GM18951 (cell line): Measurements from ENCODE around the gene CNOT3.
"Not testable (repeated sequence)": the region's sequence is repeated elsewhere in the genome, so short reads cannot be mapped to it uniquely, and the experiment has no call there.

Source experiments
- POLR2A ChIP-seq: IDR thresholded peaks from 4 replicates; pipeline ENCODE4 v1.6.1; 2011; ENCODE audit warnings: mild to moderate bottlenecking; ENCODE audit not compliant: insufficient read length, insufficient read depth; ENCODE audit errors: extremely low read depth
- in situ Hi-C: fragments of 300-500 bp; cut with MboI; formaldehyde crosslinking; loops from one replicate; pipeline ENCODE4 v1.12.0; 2022; ENCODE audit warnings: low sequenced_read_pairs, mixed read lengths, inconsistent platforms; ENCODE audit not compliant: unreplicated experiment

Gene CNOT3

DNA sequence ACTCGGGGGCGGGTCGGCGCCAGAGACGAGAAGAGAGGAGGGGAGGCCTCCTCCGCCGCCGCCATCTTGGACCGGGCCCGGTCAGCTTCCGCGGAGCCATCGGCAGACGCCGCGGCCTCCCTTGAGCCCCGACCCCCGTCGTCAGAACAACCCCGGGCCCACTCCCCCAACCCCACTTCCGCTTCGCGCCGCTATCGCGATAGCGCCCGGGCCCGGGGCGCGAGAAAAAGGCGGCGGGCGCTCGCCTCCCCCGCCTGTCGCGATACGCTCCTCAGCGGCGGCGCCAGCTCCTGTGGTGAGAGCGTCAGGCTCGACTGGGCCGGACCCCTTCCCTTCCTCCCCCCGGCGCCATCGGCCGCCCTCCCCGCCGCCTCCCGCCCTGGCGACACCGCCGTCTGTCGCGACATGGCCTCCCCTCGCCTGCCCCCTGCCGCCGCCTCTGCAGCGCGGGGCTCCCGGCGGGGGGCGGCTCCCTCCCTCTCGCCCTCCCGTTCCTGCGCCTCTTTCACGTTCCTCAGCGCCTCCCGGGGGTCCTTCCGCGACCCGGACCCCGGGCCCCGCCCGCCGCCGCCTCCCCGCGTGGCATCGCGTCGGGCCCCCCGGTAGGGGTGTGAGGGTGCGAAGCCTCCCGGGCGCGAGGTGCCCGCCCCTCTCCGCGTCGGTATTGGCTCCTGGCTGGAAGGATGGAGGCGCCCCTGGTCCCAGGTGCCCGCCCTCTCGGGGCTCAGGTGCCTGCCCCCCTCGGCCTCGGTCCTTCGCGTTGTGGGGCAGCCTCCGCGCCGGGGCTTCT lies at the start of gene CNOT3:
TSS of gene CNOT3 (plus strand) at position 64 of the 790 bp plus-strand sequence. CDS start 5,217 bp downstream, outside the sequence.
- in situ Hi-C loops: no loop called here
- TF ChIP-seq POLR2A: peak; percentile 79

DNA sequence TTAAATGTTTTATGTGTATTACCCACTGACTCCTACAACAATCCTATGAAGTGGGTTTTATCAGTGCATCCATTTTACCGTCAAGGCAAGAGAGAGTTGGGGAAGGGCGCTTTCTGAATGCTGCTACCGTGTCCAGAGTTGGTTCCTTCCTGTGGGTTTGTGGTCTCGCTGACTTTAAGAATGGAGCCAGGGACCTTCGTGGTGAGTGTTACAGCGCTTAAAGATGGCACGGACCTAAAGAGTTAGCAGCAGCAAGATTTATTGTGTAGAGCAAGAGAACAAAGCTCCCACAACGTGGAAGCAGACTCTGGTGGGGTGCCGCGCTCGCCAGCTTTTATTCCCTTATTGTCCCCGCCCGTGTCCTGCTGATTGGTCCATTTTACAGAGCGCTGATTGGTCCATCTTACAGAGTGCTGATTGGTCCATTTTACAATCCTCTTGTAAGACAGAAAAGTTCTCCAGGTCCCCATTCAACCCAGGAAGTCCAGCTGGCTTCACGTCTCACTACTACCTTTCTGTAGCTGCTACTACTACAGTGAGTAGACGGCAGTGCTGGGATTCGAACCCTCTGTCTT lies 43.0 kb upstream of the CNOT3 start:
- TF ChIP-seq POLR2A: no peak
- in situ Hi-C loops: no loop called here

DNA sequence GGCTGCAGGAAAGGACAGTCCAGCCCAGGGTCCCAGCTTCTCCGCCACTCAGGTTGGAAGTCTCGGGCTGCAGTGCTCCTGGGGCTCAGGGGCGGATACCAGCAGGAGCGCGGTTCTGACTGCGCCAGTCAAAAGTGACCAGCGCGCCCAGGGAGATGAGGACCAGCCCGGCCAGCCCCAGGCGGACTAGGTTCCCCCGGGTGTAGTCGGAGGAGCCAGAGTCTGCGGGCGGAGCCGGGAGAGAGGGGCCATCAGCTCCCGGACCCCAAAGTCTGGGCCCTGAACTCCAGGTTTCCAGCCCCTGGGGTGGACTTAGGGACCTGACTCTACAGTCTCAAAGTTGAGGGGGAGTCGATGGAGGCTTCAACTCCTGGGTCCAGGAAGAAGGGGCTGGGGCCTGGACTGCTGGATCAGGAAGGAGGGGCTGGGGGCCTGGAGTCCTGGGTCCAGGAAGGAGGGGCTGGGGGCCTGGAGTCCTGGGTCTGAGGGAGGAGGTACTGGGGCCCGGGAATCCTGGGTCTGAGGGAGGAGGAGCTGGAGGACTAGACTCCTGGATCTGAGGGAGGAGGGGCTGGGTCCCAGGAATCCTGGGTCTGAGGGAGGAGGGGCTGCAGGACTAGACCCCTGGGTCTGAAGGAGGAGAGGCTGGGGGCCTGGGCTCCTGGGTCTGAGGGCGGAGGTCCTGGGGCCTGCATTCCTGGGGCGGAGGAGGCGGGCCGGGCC lies 42.3 kb upstream of the CNOT3 start:
- no peak for TF ChIP-seq POLR2A
- in situ Hi-C loops: no loop called here

DNA sequence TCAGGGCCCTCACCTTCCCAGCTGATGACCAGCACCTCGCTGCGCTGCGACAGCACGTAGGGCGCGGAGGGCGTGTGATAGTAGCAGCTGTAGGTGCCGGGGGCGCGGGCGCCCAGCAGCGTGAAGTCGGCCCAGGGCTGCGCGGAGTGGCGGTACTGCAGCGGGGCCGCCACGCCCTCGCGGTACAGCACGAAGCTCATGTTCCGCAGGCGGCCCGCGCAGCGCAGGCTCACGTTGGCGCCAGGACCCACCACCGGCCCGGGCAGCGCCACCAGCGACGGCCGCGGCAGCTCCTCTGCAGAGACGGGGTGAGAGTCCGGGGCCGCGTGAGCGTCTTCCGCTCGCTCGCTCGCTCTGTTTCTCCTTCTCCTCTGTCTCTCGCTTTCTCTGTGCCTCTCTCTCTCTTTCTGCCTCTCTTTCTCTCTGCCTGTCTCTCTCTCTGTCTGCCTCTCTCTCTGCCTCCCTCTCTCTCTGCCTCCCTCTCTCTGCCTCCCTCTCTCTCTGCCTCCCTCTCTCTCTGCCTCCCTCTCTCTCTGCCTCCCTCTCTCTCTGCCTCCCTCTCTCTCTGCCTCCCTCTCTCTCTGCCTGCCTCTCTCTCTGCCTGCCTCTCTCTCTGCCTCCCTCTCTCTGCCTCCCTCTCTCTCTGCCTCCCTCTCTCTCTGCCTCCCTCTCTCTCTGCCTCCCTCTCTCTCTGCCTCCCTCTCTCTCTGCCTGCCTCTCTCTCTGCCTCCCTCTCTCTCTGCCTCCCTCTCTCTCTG lies 41.5 kb upstream of the CNOT3 start:
- in situ Hi-C loops: not testable (repeated sequence)

DNA sequence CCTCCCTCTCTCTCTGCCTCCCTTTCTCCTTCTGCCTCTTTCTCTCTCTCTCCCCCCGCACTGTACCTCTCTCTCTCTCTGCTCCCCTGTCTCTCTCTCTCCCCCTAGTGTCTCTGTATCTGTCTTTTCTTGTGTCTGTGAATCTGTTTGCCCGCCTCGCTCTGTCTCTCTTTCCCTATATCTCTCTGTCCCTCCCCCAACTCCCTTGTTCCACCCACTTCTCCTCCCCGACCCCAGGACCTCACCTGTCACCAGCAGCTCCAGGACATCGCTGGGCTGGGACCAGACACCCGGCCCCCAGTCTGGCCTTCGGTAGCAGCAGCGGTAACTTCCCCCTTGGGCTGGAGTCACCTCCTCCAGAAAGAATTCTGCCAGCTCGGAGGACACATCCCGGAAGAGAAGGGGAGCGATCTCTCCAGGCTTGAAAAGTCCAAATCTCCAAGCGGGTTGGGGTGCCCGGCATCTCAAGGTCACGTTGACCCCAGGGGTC lies 40.9 kb upstream of the CNOT3 start:
- no peak for TF ChIP-seq POLR2A
- in situ Hi-C loops: no loop called here

DNA sequence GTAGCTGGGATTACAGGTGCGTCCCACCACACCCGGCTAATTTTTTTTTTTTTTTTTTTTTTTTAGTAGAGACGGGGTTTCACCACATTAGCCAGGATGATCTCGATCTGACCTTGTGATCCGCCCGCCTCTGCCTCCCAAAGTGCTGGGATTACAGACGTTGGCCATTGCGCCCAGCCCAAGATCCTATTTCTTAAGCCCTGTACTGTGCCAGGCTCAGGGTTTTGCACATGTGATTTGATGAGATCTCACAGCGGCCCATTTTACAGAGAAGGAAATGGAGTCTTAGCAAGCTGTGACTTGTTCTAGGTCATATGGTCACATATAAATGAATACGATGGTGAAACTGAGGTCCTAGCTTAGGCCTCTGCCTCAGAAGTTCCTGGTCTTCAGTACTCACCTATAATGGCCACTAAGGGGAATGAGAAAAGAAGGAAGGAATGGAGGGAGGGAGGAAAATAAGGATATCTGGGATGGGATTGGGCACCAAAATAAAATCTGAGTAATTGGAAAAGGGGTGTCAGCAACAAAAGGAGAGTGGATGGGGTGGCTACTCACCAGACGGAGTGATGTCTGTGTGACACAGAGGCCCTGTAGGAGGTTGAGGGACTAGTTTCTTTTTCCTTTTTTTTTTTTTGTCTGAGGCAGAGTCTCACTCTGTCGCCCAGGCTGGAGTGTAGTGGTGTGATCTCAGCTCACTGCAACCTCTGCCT lies 38.2 kb upstream of the CNOT3 start:
- no peak for TF ChIP-seq POLR2A
- in situ Hi-C loops: no loop called here

DNA sequence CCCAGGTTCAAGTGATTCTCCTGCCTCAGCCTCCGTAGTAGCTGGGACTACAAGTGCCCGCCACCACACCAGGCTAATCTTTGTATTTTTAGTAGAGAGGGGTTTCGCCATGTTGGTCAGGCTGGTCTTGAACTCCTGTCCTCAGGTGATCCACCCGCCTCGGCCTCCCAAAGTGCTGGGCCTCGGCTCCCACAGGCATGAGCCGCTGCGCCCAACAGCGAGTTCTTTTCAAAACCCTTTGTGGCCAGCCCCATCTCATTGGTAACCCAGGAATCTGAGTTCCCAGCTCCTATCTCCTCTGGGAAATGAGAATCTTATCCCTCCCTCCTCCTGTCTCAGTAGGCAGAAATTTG lies 37.7 kb upstream of the CNOT3 start:
- in situ Hi-C loops: not testable (repeated sequence)

DNA sequence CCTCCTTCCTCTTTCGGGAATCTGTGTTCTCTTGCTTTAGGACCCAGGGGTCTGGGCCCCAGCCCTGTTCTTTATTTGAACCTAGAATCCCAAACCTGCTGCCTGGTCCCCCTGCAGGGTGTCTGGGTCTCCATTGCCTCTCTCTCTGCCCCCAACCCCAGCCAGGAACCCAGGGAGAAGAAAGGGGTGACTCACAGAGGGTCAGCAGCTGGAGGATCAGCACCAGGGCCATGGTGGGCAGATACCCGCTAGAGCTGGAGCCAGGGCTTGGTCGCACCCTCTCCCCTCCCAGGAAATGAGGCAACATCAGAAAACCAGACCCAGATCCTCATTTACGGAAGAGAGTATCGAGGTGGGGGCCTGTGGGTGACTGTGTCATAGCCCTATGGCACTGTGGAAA lies 37.0 kb upstream of the CNOT3 start, which contains the start of gene OSCAR:
TSS of gene OSCAR (minus strand) at position 243 of the 400 bp plus-strand sequence. CDS start at position 232, 11 bp downstream.
- in situ Hi-C loops: no loop called here
- no peak for TF ChIP-seq POLR2A

DNA sequence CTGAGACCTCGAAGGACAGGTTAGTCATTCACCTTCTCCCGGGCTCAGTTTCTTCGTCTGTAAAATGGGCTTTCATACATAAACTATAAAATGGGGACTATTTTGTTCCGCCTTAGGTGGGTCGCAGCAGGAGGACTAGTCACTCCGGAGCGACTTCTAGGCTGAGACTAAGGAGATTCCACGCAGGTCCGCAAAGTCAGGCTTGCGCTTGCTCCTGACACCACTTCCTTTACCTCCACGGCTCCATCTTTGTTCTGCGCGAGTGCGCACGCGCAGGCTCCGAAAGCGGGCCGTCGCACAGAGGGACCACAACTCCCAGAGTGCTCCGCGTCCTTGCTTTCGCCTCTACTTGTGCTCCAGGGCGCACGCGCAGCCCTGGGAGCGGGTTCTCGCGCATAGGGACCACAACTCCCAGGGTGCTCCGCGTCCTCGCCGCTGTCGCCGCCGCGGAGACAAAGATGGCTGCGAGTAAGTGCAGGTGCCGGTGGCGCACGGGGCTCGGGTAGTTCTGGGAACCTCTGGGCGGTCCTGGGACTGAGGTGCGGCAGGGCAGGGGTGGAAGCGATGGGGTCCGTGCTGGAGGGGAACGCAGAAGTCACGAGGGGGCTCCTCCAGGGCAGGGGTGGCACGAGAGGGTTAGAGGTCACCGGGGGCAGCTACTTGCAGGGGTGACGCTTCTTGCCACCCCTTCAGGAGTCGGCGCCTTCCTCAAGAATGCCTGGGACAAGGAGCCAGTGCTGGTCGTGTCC lies 35.0 kb upstream of the CNOT3 start, which contains the start of gene NDUFA3:
TSS of gene NDUFA3 (plus strand) at position 435 of the 749 bp plus-strand sequence. CDS start at position 459, 24 bp downstream.
- in situ Hi-C loops: no loop called here
- peak; percentile 91 for TF ChIP-seq POLR2A

DNA sequence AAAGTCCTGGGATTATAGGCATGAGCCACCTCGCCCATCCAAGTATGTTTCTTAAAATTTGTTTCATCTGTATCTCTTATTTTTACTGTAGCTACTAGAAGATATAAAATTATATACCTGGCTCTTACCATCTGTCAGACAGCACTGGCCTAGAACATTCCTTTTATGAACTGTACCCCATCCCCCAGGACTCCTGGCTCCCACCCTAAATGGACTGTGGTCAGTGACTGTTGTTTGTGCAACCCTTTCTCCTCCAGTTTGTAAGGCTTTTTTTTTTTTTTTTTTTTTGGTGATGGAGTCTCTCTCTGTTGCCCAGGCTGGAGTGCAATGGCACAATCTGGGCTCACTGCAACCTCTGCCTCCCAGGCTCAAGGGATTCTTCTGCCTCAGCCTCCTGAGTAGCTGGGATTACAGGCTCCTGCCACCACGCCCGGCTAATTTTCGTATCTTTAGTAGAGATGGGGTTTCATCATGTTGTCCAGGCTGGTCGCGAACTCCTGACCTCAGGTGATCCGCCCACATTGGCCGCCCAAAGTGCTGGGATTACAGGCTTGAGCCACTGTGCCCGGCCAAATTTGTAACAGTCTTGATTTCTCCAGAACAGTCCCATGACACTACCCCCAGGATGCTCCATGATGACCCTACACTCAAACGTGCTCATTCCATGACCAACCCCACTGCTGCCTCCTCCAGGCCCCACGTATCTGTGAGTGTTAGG lies 32.4 kb upstream of the CNOT3 start:
- no peak for TF ChIP-seq POLR2A
- in situ Hi-C loops: no loop called here

DNA sequence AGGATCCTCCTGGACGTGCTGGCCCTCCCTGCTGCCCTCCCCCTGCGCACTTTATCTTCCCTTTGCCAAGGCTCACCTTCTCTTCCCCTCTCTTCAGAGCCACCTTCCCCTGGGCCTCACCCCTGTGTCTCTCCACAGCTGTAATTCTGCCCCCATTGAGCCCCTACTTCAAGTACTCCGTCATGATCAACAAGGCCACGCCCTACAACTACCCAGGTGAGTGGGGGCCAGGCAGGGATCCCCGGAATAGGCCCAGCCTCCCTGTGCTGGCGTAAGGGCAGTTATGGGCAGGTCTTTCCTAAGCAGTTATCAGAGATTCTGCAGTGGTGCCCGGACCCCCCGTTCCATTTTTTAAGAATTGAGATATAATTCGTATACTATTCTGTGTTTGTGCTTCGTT lies 31.8 kb upstream of the CNOT3 start:
- in situ Hi-C loops: no loop called here
- TF ChIP-seq POLR2A: no peak
